ENCODE results near the gene COL4A1.

Gene COL4A1

DNA sequence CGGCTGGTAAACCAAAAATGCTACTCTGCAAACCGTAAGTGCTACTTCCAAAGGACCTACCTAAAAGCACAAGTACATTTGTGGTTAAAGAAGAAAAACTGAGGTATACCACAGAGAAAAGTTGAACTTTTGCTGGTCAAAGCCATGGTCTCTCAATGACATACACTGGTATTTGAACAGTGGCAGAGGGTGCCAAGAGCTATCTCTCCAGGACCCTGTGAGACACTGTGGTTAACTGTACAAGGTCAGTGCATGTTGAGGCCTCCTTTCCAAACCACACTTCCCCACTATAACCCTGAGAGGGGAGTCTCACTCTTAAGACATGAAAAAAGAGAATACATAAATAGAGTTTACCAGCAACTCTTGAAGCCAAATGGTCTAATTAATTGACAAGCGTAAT lies 49.5 kb downstream of the COL4A1 start:
- TF ChIP-seq, protein P1, sequence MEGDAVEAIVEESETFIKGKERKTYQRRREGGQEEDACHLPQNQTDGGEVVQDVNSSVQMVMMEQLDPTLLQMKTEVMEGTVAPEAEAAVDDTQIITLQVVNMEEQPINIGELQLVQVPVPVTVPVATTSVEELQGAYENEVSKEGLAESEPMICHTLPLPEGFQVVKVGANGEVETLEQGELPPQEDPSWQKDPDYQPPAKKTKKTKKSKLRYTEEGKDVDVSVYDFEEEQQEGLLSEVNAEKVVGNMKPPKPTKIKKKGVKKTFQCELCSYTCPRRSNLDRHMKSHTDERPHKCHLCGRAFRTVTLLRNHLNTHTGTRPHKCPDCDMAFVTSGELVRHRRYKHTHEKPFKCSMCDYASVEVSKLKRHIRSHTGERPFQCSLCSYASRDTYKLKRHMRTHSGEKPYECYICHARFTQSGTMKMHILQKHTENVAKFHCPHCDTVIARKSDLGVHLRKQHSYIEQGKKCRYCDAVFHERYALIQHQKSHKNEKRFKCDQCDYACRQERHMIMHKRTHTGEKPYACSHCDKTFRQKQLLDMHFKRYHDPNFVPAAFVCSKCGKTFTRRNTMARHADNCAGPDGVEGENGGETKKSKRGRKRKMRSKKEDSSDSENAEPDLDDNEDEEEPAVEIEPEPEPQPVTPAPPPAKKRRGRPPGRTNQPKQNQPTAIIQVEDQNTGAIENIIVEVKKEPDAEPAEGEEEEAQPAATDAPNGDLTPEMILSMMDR (IDR thresholded peaks at IDR 0.05; ENCODE audit: low read depth, low read length): no peak
- no peak overlapping the region for H3K4me3 ChIP-seq (replicated peaks in 1 of 2; ENCODE audit: low read depth in 2 of 2, low read length in 2 of 2)
- DNase-seq (ENCODE audit: low read depth in 2 of 2): no peak

DNA sequence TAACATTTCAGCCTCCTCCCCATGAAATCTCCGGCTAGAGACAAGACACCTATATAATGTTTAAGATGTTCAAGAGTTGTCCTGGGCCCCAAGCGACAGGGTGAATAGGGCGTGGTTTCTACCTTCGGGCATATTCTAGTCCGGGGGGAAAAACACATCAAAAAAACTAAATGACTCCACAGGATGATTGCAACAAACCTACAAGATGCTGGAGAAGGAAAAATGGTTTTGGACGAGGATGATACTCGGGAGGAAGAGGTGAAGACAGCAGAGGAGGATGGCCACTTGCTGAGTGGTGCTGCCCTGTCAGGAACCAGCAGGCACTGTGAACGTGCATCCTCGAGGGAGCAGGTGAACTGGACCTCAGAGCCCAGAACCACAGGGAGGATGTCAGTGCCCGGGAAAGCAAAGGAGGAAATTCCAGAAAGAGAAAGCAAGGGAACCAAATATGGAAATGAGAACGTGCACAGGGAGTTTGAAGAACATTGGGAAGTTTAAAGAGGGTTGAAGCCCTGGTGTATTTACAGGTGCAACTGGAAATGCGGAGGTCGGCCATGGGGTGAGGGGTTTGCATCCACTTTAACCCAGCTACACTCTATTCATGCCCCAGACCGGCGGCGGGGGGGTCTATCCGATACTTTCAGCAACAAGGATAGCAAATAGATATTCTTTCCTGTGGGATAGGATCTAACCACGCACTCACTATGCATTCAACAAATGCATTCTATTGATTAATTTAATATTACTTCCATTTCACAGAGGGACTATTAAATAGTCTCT lies 50.6 kb downstream of the COL4A1 start:
- TF ChIP-seq, protein P1 (IDR thresholded peaks at IDR 0.05; ENCODE audit: low read depth, low read length): no peak
- DNase-seq (ENCODE audit: low read depth in 2 of 2): no peak
- H3K4me3 ChIP-seq (replicated peaks in 1 of 2; ENCODE audit: low read depth in 2 of 2, low read length in 2 of 2): no peak overlapping the region

DNA sequence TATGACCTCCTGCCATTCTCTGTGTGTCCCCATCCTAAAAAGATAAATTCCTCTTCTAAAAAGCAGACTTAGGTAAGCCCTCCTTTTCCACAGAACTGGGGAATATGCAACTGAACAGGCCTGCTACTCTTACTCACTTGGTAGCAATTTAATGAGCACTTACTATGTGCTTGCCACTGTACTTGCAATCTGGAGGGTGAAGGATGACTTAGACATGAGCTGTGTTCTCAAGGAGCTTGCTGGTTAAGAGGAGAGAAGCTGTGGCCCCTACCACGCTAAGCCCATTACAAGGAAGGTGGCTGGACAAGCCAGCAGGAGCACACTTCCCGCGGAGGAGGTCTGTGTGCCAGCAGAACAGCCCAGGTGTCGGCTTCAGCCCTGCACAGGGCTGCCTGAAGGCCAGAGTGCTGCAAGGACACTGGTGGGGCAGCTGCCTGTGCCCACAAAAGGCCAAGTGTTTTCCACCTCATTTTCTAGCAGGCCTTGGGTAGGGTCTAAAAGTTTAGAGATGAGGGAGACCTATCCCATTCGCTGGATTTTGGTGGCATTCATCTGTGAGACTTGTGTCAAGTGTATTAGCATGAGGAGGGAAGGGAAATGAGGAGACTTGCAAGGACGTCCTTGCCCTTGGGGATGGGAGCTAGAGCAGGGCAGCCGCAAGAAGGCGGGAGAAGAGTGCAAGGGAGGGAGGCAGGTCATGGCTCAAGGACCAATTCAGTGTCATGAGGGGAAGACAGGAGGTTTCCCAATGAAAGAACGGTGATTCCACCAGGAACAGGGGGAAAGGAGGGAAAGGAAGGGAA lies 52.0 kb downstream of the COL4A1 start:
- TF ChIP-seq, protein P1 (IDR thresholded peaks at IDR 0.05; ENCODE audit: low read depth, low read length): no peak
- no peak overlapping the region for H3K4me3 ChIP-seq (replicated peaks in 1 of 2; ENCODE audit: low read depth in 2 of 2, low read length in 2 of 2)
- DNase-seq (ENCODE audit: low read depth in 2 of 2): peak in 1 of 2 donors; percentile 67

DNA sequence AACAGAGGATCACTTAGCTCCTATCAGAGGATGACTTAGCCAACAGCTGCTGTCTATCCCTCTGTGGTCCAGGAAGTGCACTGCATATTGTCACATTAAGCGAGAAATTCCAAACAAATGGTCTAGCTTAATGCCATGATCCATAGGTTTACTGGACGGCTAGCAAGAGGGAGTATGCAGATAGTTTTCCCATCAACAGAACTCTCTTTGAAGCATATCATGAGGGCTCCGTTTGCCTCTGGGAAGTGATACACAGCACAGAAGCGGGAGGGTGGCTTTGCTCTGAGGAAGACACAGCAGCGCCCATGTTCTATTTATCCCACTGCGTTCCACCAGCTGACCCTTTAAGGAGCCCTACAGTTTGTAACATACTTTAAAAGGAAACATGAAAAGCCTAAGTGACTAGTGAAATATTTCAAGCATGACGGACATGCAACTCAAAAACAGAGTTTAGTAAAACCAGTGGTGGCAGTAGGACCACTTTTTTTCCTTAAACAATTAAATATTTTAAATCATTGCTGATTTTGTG lies 52.7 kb downstream of the COL4A1 start:
- peak in 1 of 2 donors; percentile 62 for DNase-seq (ENCODE audit: low read depth in 2 of 2)
- TF ChIP-seq, protein P1 (IDR thresholded peaks at IDR 0.05; ENCODE audit: low read depth, low read length): no peak

DNA sequence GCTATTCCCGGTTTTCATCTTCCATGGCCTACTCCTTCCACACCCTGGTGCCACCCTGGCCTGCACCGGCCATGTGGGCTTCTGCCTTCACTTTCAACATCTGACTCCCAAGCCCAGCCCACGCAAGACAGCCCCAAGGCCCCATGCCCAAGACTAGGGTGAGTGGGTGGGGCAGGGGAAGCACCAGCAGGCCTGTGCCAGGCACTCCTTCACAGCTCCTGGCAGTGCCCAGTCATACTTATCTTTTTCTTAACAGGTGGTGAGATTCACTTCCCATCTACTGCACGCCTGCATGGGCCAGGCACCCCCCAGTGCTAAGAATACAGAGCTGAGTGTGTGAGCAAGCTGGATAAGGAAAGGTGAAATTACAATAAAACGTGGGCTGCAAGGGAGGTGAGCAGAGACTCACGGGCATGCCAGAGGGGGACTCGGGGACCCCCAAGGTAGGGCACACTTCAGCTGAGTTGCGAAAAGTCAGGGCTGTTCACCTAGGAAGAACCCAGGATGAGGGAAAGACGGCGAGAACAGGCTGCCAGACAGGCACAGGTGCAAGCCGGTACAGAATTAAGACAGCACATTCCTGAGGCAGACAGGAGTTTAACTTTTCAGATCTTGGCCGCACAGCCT lies 55.7 kb downstream of the COL4A1 start:
- DNase-seq (ENCODE audit: low read depth in 2 of 2): no peak
- TF ChIP-seq, protein P1 (IDR thresholded peaks at IDR 0.05; ENCODE audit: low read depth, low read length): no peak
- no peak overlapping the region for H3K4me3 ChIP-seq (replicated peaks in 1 of 2; ENCODE audit: low read depth in 2 of 2, low read length in 2 of 2)

More for the DNA sequence above, 52.7 kb downstream of the COL4A1 start:
- H3K4me3 ChIP-seq (replicated peaks in 1 of 2; ENCODE audit: low read depth in 2 of 2, low read length in 2 of 2): no peak overlapping the region

DNA sequence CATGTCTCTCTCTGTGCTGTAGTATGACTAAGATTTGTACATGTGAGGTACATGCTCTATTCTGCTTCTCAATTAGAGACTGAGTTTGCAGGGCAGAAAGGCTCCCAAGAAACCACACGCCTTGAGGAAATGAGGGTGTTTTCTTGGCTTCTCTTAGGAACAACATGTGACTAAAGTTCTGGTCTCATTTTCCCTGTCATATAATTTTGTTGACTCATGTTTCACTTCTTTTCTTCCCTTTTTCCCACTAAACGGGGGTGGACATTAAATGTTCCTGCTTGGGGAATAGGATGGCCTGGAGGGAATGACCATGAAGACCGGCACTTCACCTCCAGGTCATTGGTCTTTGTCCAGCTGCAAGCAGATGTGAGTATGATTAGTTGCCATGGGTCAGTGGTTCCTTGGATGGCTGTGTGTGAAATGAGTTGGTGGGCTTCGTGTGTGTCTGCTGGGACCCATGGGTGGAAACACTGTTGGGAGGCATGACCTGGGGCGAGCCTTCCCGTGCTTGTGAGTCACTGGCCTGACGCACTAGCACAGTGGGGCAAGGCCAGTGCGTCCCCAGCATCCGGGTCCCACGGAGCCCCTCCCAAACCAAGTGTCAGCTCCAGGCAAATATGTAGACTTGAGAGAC lies 56.6 kb downstream of the COL4A1 start:
- H3K4me3 ChIP-seq (replicated peaks in 1 of 2; ENCODE audit: low read depth in 2 of 2, low read length in 2 of 2): no peak overlapping the region
- TF ChIP-seq, protein P1 (IDR thresholded peaks at IDR 0.05; ENCODE audit: low read depth, low read length): no peak
- peak; percentile 88 to 94 for DNase-seq (ENCODE audit: low read depth in 2 of 2)
